HK-2 (cell line): ENCODE results near the gene HIVEP3.

Experiments used
- DNase-seq: peaks from one replicate; pipeline ENCODE4 v3.0.0-alpha.2; 2018; ENCODE audit not compliant: unreplicated experiment

HIVEP3 gene

DNA sequence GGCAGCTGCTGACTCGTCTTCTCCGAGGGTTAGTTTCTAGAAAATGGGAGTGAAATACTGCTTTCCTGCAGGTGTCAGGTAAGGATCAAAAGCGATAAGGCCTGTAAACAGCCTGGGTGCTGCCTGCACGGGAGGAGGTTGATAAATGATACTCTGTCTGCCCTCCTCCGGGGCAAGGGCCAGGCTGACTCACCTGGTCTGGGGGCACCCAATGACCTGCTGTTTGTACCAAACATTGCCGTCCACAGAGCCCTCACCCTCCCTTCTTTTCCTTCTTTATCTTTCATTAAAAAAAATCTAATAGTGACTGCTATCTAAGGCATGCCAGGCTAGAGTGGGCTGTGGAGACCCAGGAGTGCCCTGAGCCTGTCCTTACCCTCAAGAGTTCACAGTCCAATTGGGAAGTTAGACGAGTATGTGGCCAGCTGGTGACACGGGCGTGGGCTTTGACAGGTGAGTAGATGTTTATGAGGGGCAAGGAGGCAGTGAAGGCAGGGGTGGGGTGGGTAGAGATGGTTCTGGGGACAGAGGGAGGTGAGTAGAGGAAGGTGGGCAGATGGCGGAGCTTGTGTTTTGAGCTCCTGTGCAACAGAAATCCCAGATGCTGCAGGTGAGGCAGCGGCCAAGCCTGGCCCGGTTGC lies 450.5 kb downstream of the HIVEP3 start:
- DNase-seq, result no peak

DNA sequence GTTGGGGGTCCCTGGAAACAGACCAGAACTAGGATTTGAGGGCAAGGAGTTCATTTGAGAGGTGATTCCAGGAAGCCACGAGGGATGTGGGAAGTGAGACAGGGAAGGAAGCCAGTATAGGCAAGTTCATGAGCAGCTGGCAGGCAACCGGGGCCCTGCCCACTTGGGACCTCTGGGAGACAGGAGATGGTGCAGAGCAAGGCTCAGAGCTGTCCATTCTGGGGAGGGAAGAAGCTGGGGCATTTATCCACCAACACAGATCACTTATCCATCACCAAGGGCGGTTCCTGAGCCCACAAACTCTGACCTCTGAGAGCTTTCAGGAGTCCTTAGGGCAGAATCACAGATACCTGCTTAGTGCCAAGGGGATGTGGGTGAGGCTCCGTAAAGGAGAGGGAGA lies 451.0 kb downstream of the HIVEP3 start:
- no peak for DNase-seq

DNA sequence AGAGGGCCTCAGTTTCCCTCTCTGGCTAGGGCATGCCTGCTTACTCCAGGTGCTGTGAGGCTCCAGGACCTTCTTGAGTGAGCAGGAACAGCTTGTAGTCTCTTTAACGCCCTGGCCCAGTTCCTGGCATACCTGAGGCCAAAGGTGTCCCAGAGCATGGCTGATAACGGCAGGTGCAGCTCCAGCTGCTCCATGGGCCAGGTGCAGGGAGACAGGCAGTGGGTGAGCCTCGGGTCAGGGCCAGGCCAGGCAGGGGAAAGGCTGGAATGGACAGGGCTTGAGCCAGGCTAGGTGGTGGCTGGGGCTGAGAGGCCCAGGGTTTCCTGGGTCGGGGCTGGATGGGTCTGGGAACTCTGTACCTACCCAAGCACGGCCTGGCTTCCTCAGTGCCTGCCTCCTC lies 452.6 kb downstream of the HIVEP3 start:
- DNase-seq, result no peak

GRCh38 chr1:41465741-41466140 lies 453.0 kb downstream of the HIVEP3 start:
- no peak for DNase-seq

- no peak for DNase-seq
These were observed 453.8 kb downstream of the HIVEP3 start for GRCh38 chr1:41464885-41465284.

DNA sequence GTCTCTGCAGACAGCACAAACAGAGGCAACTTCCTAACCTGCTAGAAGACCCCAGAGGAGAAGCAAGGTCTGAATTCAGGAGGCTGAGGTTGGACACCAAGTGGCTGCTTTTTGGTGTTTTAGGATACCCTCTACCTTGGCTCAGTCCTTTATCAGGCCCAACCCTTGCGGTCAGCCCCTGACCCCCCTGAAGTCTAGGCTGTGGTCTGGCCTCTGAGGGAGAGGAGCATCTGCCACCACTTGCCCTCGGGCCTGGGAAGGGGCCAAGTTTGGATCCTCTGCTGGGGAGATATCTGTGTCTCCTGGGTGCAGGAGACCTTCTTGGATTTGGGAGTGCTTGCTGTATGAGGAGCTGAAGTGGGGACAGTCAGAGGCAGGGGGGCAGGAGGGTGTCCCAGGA lies 455.2 kb downstream of the HIVEP3 start:
- DNase-seq, result no peak

DNA sequence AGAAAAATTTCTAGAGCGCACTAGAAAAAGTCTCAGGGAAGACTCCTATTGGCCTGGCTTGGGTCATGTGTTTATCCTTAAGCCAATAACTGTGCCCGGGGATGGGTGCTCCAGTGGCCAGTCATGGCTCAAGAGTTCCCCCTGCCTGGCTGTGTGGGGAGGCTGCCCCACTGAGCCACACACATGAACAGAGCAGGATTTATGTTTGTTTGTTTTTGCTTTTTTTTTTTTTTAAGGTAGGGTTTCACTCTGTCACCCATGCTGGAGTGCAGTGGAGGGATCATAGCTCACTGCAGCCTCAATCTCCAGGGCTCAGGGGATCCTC lies 456.1 kb downstream of the HIVEP3 start:
- no peak for DNase-seq

DNA sequence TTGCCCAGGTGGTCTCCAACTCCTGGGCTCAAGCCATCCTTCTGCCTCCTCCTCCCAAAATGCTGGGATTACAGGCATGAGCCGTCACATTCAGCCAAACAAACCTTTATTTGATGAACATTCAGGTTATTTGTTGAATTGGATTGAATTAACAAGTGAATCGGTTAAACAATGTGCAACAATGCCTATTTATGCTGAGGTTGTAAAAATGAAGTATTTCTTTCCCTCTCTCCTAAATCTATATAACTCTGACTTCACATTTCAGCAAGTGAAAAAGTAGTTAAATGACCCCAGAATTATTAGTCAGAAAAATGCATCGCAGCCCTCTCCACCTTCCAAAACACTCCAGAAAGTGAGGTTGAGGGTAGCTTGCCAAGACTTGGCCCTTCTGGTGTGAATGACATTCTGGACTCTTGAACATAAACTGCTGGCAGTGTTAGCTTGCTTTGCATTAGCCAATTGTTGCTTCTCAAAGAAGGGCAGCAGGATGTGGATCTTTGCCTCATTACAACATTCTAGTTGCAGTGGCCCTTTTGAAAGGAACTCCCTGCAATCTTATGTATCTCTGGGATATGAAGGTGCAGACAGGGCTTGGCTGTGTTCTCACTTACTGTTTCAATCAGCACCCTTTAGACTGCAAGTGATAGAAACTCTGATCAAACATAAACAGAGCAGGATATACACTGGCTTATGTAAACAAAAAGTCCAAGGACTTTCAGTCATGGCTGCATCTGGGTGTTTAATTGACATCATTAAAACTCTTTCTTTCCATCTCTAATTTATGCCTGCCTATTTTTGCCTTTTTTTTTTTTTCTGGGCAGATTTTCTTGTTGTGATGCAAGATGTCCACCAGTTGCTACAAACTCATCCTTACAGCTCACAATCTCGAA lies 456.7 kb downstream of the HIVEP3 start:
- no peak for DNase-seq

- DNase-seq, result no peak
These were observed 461.7 kb downstream of the HIVEP3 start for GRCh38 chr1:41456847-41457540.
